ENCODE data around the gene TIMM13. TPM values are rescaled to one million over a fixed set of nuclear protein-coding genes. Genes with fewer than 3 reads are reported as not detected.

Gene TIMM13
- total and polyA plus RNA-seq, 10 of the 15 experiments (the other 5 are each of a cell fraction or from before 2014, with no cell fraction given), result 9.9 to 205 (median 63.6) TPM

DNA sequence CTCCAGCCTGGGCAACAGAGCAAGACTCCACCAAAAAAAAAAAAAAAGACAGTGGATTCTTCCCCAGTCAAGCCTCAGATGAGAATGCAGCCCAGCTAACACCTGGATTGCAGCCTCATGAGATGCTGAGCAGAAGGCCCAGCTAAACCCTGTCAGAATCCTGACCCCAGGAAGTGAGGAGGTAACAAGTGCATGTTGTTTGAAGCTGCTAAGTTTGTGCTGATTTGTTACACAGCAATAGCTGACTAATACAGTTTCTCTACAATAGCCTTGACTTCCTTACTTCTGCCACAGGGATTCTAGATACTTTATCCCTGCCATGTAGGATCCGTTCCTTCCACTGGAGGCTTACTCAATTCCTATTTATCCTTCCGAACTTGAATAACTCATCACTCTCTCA is 46.8 kb downstream of the TIMM13 start (continued):
- TF ChIP-seq, protein P1, sequence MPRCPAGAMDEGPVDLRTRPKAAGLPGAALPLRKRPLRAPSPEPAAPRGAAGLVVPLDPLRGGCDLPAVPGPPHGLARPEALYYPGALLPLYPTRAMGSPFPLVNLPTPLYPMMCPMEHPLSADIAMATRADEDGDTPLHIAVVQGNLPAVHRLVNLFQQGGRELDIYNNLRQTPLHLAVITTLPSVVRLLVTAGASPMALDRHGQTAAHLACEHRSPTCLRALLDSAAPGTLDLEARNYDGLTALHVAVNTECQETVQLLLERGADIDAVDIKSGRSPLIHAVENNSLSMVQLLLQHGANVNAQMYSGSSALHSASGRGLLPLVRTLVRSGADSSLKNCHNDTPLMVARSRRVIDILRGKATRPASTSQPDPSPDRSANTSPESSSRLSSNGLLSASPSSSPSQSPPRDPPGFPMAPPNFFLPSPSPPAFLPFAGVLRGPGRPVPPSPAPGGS (IDR thresholded peaks at IDR 0.05; ENCODE audit: borderline replicate concordance, insufficient read depth, low read depth, low read length, poor library complexity, severe bottlenecking), result no peak
- no peak for TF ChIP-seq CHD4 (IDR thresholded peaks at IDR 0.05)

GRCh38 chr19:2376784-2377519 is 50.4 kb downstream of the TIMM13 start:
- 73% methylated on average over 15 of the region's 15 CpGs for whole genome bisulfite sequencing (ENCODE audit: insufficient coverage, insufficient replicate concordance, low lambda C conversion rate, missing lambda C conversion rate)
- SMC1A ChIA-PET (ENCODE audit: uncharacterized antibody, unreplicated experiment), result no interaction called here

More at GRCh38 chr19:2376784-2377519, 50.4 kb downstream of the TIMM13 start:
- intact Hi-C loops (cut with micrococcal nuclease; ENCODE audit: unreplicated experiment), result no loop called here
- ATAC-seq (no peak), FAIRE-seq (no peak), DNase-seq (ENCODE audit: low read depth, low spot score) (no peak)
- TF ChIP-seq TCF3 (IDR thresholded peaks at IDR 0.05; ENCODE audit: borderline replicate concordance, insufficient read depth, low read depth, low read length), result no peak
- TF ChIP-seq ZNF384 (IDR thresholded peaks at IDR 0.05; ENCODE audit: borderline replicate concordance, low read depth, low read length), result no peak
- no peak for TF ChIP-seq RFX5 (IDR thresholded peaks at IDR 0.05; ENCODE audit: low read depth, low read length)
- TF ChIP-seq ASH2L (IDR thresholded peaks at IDR 0.05; ENCODE audit: borderline replicate concordance, low read depth), result no peak
- TF ChIP-seq KLF5 (IDR thresholded peaks at IDR 0.05; ENCODE audit: partially characterized antibody), result no peak
- no peak for TF ChIP-seq NRF1 (conservative IDR thresholded peaks at IDR 0.05; ENCODE audit: low read depth, low read length)
- H3K9me3 ChIP-seq (replicated peaks; ENCODE audit: control insufficient read depth, insufficient read depth, low read length), result peaks cover 4% of the 10 kb centered on the region; the same call in 2 of the 3 replicates
- POLR2A ChIA-PET, result no interaction called here
- no peaks in the 10 kb centered on the region for H3K4me1 ChIP-seq (ENCODE audit: control insufficient read depth, insufficient read depth, low read length)
- H3K79me2 ChIP-seq (ENCODE audit: control insufficient read depth, insufficient read depth, low read length), result no peaks in the 10 kb centered on the region
- H3K4me3 ChIP-seq, result no peak overlapping the region
- no peak overlapping the region for H3K9ac ChIP-seq (ENCODE audit: control insufficient read depth, insufficient read depth, low read length)
- in situ Hi-C loops (cut with MboI), result no loop called here
- no peaks in the 10 kb centered on the region for H4K20me1 ChIP-seq (ENCODE audit: control insufficient read depth, insufficient read depth)
- CTCF ChIA-PET, result no interaction called here
- H3K36me3 ChIP-seq (ENCODE audit: control insufficient read depth in 2 of 2, insufficient read depth in 2 of 2, low read length in 1 of 2), result no peaks in the 10 kb centered on the region
- RAD21 ChIA-PET (ENCODE audit: unreplicated experiment), result no interaction called here
- H3K27ac ChIP-seq (ENCODE audit: control insufficient read depth, insufficient read depth), result no peak overlapping the region
- H3K27me3 ChIP-seq (replicated peaks in 1 of 2; ENCODE audit: control insufficient read depth in 2 of 2, insufficient read depth in 2 of 2, low read length in 1 of 2), result no peaks in the 10 kb centered on the region
- H2AFZ ChIP-seq (ENCODE audit: control insufficient read depth, low read depth, low read length), result no peak overlapping the region
- H3K4me2 ChIP-seq (ENCODE audit: control insufficient read depth, insufficient read depth), result no peak overlapping the region
- BruUV-seq (replicated peaks), result no TSS peak

Small RNAs within 50 kb of the gene (microRNA-seq; reads per million reads assigned to microRNA genes)
- gene MIR7108, result 3.6 reads per million, percentile 21 among the genes with 10 or more reads in this experiment

Other genes starting within 250 kb of the TIMM13 start
Only the 7 nearest of the 11 such genes appear.
- not detected in 2 replicates for gene PEAK3, start 145.4 kb downstream of the TIMM13 start, total RNA-seq (2014; rRNA removed)
- not detected in 2 replicates for gene PEAK3, start 145.4 kb downstream of the TIMM13 start, total RNA-seq (2014; rRNA removed; fragmentation: Illumina TruSeq; extraction: Trizol)
- 0.10 and 0.13 TPM in 2 replicates for gene PEAK3, start 145.4 kb downstream of the TIMM13 start, total RNA-seq (2021)
- 0.03 TPM in 1 of 2 replicates, not detected in the other for gene PEAK3, start 145.4 kb downstream of the TIMM13 start, polyA plus RNA-seq (2011; rRNA removed)
- not detected in 2 replicates for gene PEAK3, start 145.4 kb downstream of the TIMM13 start, polyA plus RNA-seq (2014; fragmentation: Illumina TruSeq; extraction: Trizol)
- not detected for gene PEAK3, start 145.4 kb downstream of the TIMM13 start, polyA plus RNA-seq (2014; fragmentation: Nextera tagmentation; extraction: Ambion mirVana)
- gene PEAK3, start 145.4 kb downstream of the TIMM13 start, polyA plus RNA-seq (2014; rRNA removed), result not detected in 2 replicates
- under 1 TPM in 1 of 2 experiments, not detected in 1; 0.05 TPM for gene PEAK3, start 145.4 kb downstream of the TIMM13 start, polyA plus RNA-seq (2016; fragmentation: Nextera tagmentation; extraction: Ambion mirVana)
- gene LINGO3, start 119.4 kb downstream of the TIMM13 start, total RNA-seq (2014; rRNA removed), result 0.22 and 0.40 TPM in 2 replicates
- 0.09 TPM in 1 of 2 replicates, not detected in the other for gene LINGO3, start 119.4 kb downstream of the TIMM13 start, total RNA-seq (2014; rRNA removed; fragmentation: Illumina TruSeq; extraction: Trizol)
- gene LINGO3, start 119.4 kb downstream of the TIMM13 start, total RNA-seq (2021), result 0.27 and 0.33 TPM in 2 replicates
- not detected in 2 replicates for gene LINGO3, start 119.4 kb downstream of the TIMM13 start, polyA plus RNA-seq (2011; rRNA removed)
- not detected in 2 replicates for gene LINGO3, start 119.4 kb downstream of the TIMM13 start, polyA plus RNA-seq (2014; fragmentation: Illumina TruSeq; extraction: Trizol)
- gene LINGO3, start 119.4 kb downstream of the TIMM13 start, polyA plus RNA-seq (2014; fragmentation: Nextera tagmentation; extraction: Ambion mirVana), result not detected
- 0.05 and 0.09 TPM in 2 replicates for gene LINGO3, start 119.4 kb downstream of the TIMM13 start, polyA plus RNA-seq (2014; rRNA removed)
- gene LINGO3, start 119.4 kb downstream of the TIMM13 start, polyA plus RNA-seq (2016; fragmentation: Nextera tagmentation; extraction: Ambion mirVana), result 1 to 10 TPM; 1.2 to 2.0 TPM
- 253 and 300 TPM in 2 replicates for gene LSM7, start 99.0 kb downstream of the TIMM13 start, total RNA-seq (2014; rRNA removed)
- 138 and 148 TPM in 2 replicates for gene LSM7, start 99.0 kb downstream of the TIMM13 start, total RNA-seq (2014; rRNA removed; fragmentation: Illumina TruSeq; extraction: Trizol)
- gene LSM7, start 99.0 kb downstream of the TIMM13 start, total RNA-seq (2021), result 205 and 211 TPM in 2 replicates
- gene LSM7, start 99.0 kb downstream of the TIMM13 start, polyA plus RNA-seq (2011; rRNA removed), result 193 and 274 TPM in 2 replicates
- gene LSM7, start 99.0 kb downstream of the TIMM13 start, polyA plus RNA-seq (2014; fragmentation: Illumina TruSeq; extraction: Trizol), result 34.5 and 107 TPM in 2 replicates
- 100 to 1,000 TPM in 1 of 2 experiments, 10 to 100 TPM in 1; 24.4 to 108 TPM for gene LSM7, start 99.0 kb downstream of the TIMM13 start, polyA plus RNA-seq (2014; fragmentation: Nextera tagmentation; extraction: Ambion mirVana)
- gene LSM7, start 99.0 kb downstream of the TIMM13 start, polyA plus RNA-seq (2014; rRNA removed), result 424 and 461 TPM in 2 replicates
- 100 to 1,000 TPM; 230 to 273 TPM for gene LSM7, start 99.0 kb downstream of the TIMM13 start, polyA plus RNA-seq (2016; fragmentation: Nextera tagmentation; extraction: Ambion mirVana)
- gene SPPL2B, start 98.9 kb downstream of the TIMM13 start, total RNA-seq (2014; rRNA removed), result 19.2 and 26.0 TPM in 2 replicates
- 6.4 and 7.8 TPM in 2 replicates for gene SPPL2B, start 98.9 kb downstream of the TIMM13 start, total RNA-seq (2014; rRNA removed; fragmentation: Illumina TruSeq; extraction: Trizol)
- gene SPPL2B, start 98.9 kb downstream of the TIMM13 start, total RNA-seq (2021), result 47.6 and 56.5 TPM in 2 replicates
- gene SPPL2B, start 98.9 kb downstream of the TIMM13 start, polyA plus RNA-seq (2011; rRNA removed), result 7.6 and 10.6 TPM in 2 replicates
- gene SPPL2B, start 98.9 kb downstream of the TIMM13 start, polyA plus RNA-seq (2014; fragmentation: Illumina TruSeq; extraction: Trizol), result 2.1 and 5.0 TPM in 2 replicates
- gene SPPL2B, start 98.9 kb downstream of the TIMM13 start, polyA plus RNA-seq (2014; fragmentation: Nextera tagmentation; extraction: Ambion mirVana), result under 1 TPM; 0.29 to 0.40 TPM
- gene SPPL2B, start 98.9 kb downstream of the TIMM13 start, polyA plus RNA-seq (2014; rRNA removed), result 55.5 and 65.7 TPM in 2 replicates
- 10 to 100 TPM; 33.8 to 34.7 TPM for gene SPPL2B, start 98.9 kb downstream of the TIMM13 start, polyA plus RNA-seq (2016; fragmentation: Nextera tagmentation; extraction: Ambion mirVana)
- not detected in 2 replicates for gene TMPRSS9, start 67.3 kb downstream of the TIMM13 start, total RNA-seq (2014; rRNA removed)
- gene TMPRSS9, start 67.3 kb downstream of the TIMM13 start, total RNA-seq (2014; rRNA removed; fragmentation: Illumina TruSeq; extraction: Trizol), result not detected in 2 replicates
- gene TMPRSS9, start 67.3 kb downstream of the TIMM13 start, total RNA-seq (2021), result not detected in 2 replicates
- not detected in 2 replicates for gene TMPRSS9, start 67.3 kb downstream of the TIMM13 start, polyA plus RNA-seq (2011; rRNA removed)
- not detected in 2 replicates for gene TMPRSS9, start 67.3 kb downstream of the TIMM13 start, polyA plus RNA-seq (2014; fragmentation: Illumina TruSeq; extraction: Trizol)
- gene TMPRSS9, start 67.3 kb downstream of the TIMM13 start, polyA plus RNA-seq (2014; fragmentation: Nextera tagmentation; extraction: Ambion mirVana), result not detected
- gene TMPRSS9, start 67.3 kb downstream of the TIMM13 start, polyA plus RNA-seq (2014; rRNA removed), result 0.09 TPM in 1 of 2 replicates, not detected in the other
- gene TMPRSS9, start 67.3 kb downstream of the TIMM13 start, polyA plus RNA-seq (2016; fragmentation: Nextera tagmentation; extraction: Ambion mirVana), result under 1 TPM in 1 of 2 experiments, not detected in 1; 0.24 TPM
- gene LMNB2, start 29.4 kb upstream of the TIMM13 start, total RNA-seq (2014; rRNA removed), result 98.7 and 107 TPM in 2 replicates
- gene LMNB2, start 29.4 kb upstream of the TIMM13 start, total RNA-seq (2014; rRNA removed; fragmentation: Illumina TruSeq; extraction: Trizol), result 63.4 and 66.4 TPM in 2 replicates
- 117 and 118 TPM in 2 replicates for gene LMNB2, start 29.4 kb upstream of the TIMM13 start, total RNA-seq (2021)
- 62.9 and 98.1 TPM in 2 replicates for gene LMNB2, start 29.4 kb upstream of the TIMM13 start, polyA plus RNA-seq (2011; rRNA removed)
- 80.1 and 121 TPM in 2 replicates for gene LMNB2, start 29.4 kb upstream of the TIMM13 start, polyA plus RNA-seq (2014; fragmentation: Illumina TruSeq; extraction: Trizol)
- gene LMNB2, start 29.4 kb upstream of the TIMM13 start, polyA plus RNA-seq (2014; fragmentation: Nextera tagmentation; extraction: Ambion mirVana), result 1 to 10 TPM in 1 of 2 experiments, under 1 TPM in 1; 0.61 to 1.9 TPM
- gene LMNB2, start 29.4 kb upstream of the TIMM13 start, polyA plus RNA-seq (2014; rRNA removed), result 94.8 and 108 TPM in 2 replicates
- 10 to 100 TPM; 10.4 to 47.3 TPM for gene LMNB2, start 29.4 kb upstream of the TIMM13 start, polyA plus RNA-seq (2016; fragmentation: Nextera tagmentation; extraction: Ambion mirVana)
- gene GADD45B, start 48.5 kb upstream of the TIMM13 start, total RNA-seq (2014; rRNA removed), result 89.5 and 97.3 TPM in 2 replicates
- gene GADD45B, start 48.5 kb upstream of the TIMM13 start, total RNA-seq (2014; rRNA removed; fragmentation: Illumina TruSeq; extraction: Trizol), result 51.1 and 53.5 TPM in 2 replicates
- gene GADD45B, start 48.5 kb upstream of the TIMM13 start, total RNA-seq (2021), result 101 and 104 TPM in 2 replicates
- gene GADD45B, start 48.5 kb upstream of the TIMM13 start, polyA plus RNA-seq (2011; rRNA removed), result 112 and 180 TPM in 2 replicates
- 12.4 and 33.7 TPM in 2 replicates for gene GADD45B, start 48.5 kb upstream of the TIMM13 start, polyA plus RNA-seq (2014; fragmentation: Illumina TruSeq; extraction: Trizol)
- 10 to 100 TPM in 1 of 2 experiments, 1 to 10 TPM in 1; 2.4 to 10.5 TPM for gene GADD45B, start 48.5 kb upstream of the TIMM13 start, polyA plus RNA-seq (2014; fragmentation: Nextera tagmentation; extraction: Ambion mirVana)
- gene GADD45B, start 48.5 kb upstream of the TIMM13 start, polyA plus RNA-seq (2014; rRNA removed), result 150 and 165 TPM in 2 replicates
- gene GADD45B, start 48.5 kb upstream of the TIMM13 start, polyA plus RNA-seq (2016; fragmentation: Nextera tagmentation; extraction: Ambion mirVana), result 100 to 1,000 TPM in 1 of 2 experiments, 10 to 100 TPM in 1; 92.7 to 106 TPM